ENCODE results near the gene CDH11.

The CDH11 gene

GRCh38 chr16:65069065-65069464 is 52.8 kb downstream of the CDH11 start:
- DNase-seq = no peak

- DNase-seq = no peak
Measured at GRCh38 chr16:65068151-65068740, 53.6 kb downstream of the CDH11 start.

- no peak for DNase-seq
Measured at GRCh38 chr16:65066651-65067050, 55.2 kb downstream of the CDH11 start.

- DNase-seq = no peak
Measured at GRCh38 chr16:65065031-65065430, 56.8 kb downstream of the CDH11 start.

- no peak for DNase-seq
Measured at GRCh38 chr16:65064131-65064530, 57.7 kb downstream of the CDH11 start.

- DNase-seq = no peak
Measured at GRCh38 chr16:65062736-65063583, 58.9 kb downstream of the CDH11 start.

- DNase-seq = no peak
Measured at GRCh38 chr16:65061935-65062518, 59.8 kb downstream of the CDH11 start.

GRCh38 chr16:65061263-65061662 is 60.6 kb downstream of the CDH11 start:
- DNase-seq = no peak

- no peak for DNase-seq
Measured at GRCh38 chr16:65059406-65059980, 62.4 kb downstream of the CDH11 start.

- DNase-seq = no peak
Measured at GRCh38 chr16:65057184-65057583, 64.7 kb downstream of the CDH11 start.

GRCh38 chr16:65054457-65054856 is 67.4 kb downstream of the CDH11 start:
- DNase-seq = no peak

- no peak for DNase-seq
Measured at GRCh38 chr16:65049679-65050078, 72.2 kb downstream of the CDH11 start.

- DNase-seq = no peak
Measured at GRCh38 chr16:65045961-65046360, 75.9 kb downstream of the CDH11 start.

- no peak for DNase-seq
Measured at GRCh38 chr16:65044873-65045272, 77.0 kb downstream of the CDH11 start.

- DNase-seq = no peak
Measured at GRCh38 chr16:65044026-65044425, 77.8 kb downstream of the CDH11 start.

GRCh38 chr16:65042438-65043365 is 79.2 kb downstream of the CDH11 start:
- no peak for DNase-seq

- no peak for DNase-seq
Measured at GRCh38 chr16:65041667-65042066, 80.2 kb downstream of the CDH11 start.

- DNase-seq = no peak
Measured at GRCh38 chr16:65038100-65038499, 83.8 kb downstream of the CDH11 start.

- no peak for DNase-seq
Measured at GRCh38 chr16:65037556-65037955, 84.3 kb downstream of the CDH11 start.

GRCh38 chr16:65034915-65035314 is 86.9 kb downstream of the CDH11 start:
- no peak for DNase-seq

- no peak for DNase-seq
Measured at GRCh38 chr16:65032387-65032786, 89.5 kb downstream of the CDH11 start.

GRCh38 chr16:65024767-65025178 is 97.1 kb downstream of the CDH11 start:
- DNase-seq = no peak

- DNase-seq = no peak
Measured at GRCh38 chr16:65023802-65024201, 98.1 kb downstream of the CDH11 start.
